Thyroid gland (tissue), 4 donors: ENCODE measurements around the gene PLXNA4.

Source experiments
- POLR2A ChIP-seq, 2 donors: fragments of 450-650 bp; IDR thresholded peaks; one replicate each; pipeline ENCODE4 v1.6.1; 2017; ENCODE audit warnings: antibody characterized with exemption in 2 of 2, mild to moderate bottlenecking in 2 of 2, moderate library complexity in 1 of 2
- TF ChIP-seq, protein P1 (sequence below), 6 experiments: fragments of 200-600 bp in 3 of 6; fragments of 450-650 bp in 3 of 6; sonication (generic) in 3 of 6; IDR thresholded peaks; one replicate each; pipeline ENCODE4 v1.5.1; 2016 to 2019; ENCODE audit warnings: antibody characterized with exemption in 6 of 6, mild to moderate bottlenecking in 2 of 6, inconsistent platforms in 1 of 6, moderate library complexity in 1 of 6

DNA sequence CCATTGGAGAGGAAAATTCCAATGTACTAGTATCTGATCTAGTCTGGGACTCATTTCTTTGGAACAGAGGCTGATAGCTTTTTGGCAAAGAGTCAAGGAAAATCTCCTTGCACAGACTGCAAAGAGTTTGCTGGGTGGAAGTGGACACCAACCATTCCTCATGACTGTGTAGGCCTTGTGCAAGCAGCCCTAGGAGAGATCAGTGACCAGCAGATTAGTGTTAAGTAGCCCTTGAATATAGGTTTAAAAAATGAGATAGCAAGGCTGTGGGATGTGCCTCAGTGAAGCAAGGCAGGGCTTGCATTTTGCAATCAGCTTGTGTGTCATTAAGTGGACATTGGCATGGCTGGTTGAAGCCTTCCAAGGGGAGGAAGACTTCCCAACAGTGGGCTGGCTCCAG is 341.6 kb downstream of the PLXNA4 start:
- TF ChIP-seq, protein P1, sequence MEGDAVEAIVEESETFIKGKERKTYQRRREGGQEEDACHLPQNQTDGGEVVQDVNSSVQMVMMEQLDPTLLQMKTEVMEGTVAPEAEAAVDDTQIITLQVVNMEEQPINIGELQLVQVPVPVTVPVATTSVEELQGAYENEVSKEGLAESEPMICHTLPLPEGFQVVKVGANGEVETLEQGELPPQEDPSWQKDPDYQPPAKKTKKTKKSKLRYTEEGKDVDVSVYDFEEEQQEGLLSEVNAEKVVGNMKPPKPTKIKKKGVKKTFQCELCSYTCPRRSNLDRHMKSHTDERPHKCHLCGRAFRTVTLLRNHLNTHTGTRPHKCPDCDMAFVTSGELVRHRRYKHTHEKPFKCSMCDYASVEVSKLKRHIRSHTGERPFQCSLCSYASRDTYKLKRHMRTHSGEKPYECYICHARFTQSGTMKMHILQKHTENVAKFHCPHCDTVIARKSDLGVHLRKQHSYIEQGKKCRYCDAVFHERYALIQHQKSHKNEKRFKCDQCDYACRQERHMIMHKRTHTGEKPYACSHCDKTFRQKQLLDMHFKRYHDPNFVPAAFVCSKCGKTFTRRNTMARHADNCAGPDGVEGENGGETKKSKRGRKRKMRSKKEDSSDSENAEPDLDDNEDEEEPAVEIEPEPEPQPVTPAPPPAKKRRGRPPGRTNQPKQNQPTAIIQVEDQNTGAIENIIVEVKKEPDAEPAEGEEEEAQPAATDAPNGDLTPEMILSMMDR (IDR thresholded peaks at IDR 0.05): no peak
- no peak for TF ChIP-seq POLR2A (IDR thresholded peaks at IDR 0.05)
